GM12878 (cell line): ENCODE results near the gene ERG. TPM values are rescaled to one million over a fixed set of nuclear protein-coding genes. Genes with fewer than 3 reads are reported as not detected.

ENCODE experiments used
- ATAC-seq: fragments of 200-7000 bp; cut with Tn5 transposase; 3 replicates; pipeline ENCODE4 v1.9.1; 2020; ENCODE audit warnings: mild to moderate bottlenecking, moderate library complexity
- BruUV-seq: library from RNA; stranded (reverse); fragments of 400-500 nt; replicated peaks from 2 replicates; lab custom pipeline; 2021; lab: Mats Ljungman, UMichigan
- CTCF ChIA-PET: fragments of 300-600 bp; sonication (Branson Sonifier 250); formaldehyde crosslinking; extraction: SDS; loops from one replicate; lab custom pipeline; 2021; ENCODE audit warnings: inconsistent platforms; lab: Yijun Ruan, JAX
- POLR2A ChIA-PET: fragments of 350-600 bp; formaldehyde crosslinking; extraction: SDS; loops from one replicate; lab custom pipeline; 2021; ENCODE audit warnings: inconsistent platforms; lab: Charles Lee
- RAD21 ChIA-PET: fragments of 300-600 bp; sonication (Branson Sonifier 250); formaldehyde crosslinking; loops from one replicate; lab custom pipeline; 2023; ENCODE audit warnings: antibody characterized with exemption; ENCODE audit not compliant: unreplicated experiment; lab: Charles Lee
- SMC1A ChIA-PET: fragments of 300-600 bp; sonication (Branson Sonifier 250); formaldehyde crosslinking; loops from one replicate; lab custom pipeline; 2023; ENCODE audit not compliant: unreplicated experiment, uncharacterized antibody; lab: Charles Lee
- DNase-seq: peaks from one replicate; pipeline ENCODE4 v3.0.0-alpha.2; 2011; ENCODE audit warnings: low read depth, low spot score
- FAIRE-seq: peaks from 3 replicates; lab custom pipeline; 2011; peaks lifted over from hg19 to GRCh38; lab: Jason Lieb, UNC
- H2AFZ ChIP-seq: 2 replicates; pipeline ENCODE4 v1.6.0; 2011; ENCODE audit warnings: low read depth, low read length, control low read depth; ENCODE audit not compliant: control insufficient read depth
- H3K27ac ChIP-seq: 2 replicates; pipeline ENCODE4 v1.5.1; 2011; ENCODE audit warnings: control low read depth; ENCODE audit not compliant: control insufficient read depth, insufficient read depth
- H3K27me3 ChIP-seq, 2 experiments: replicated peaks in 1 of 2; 2 replicates each; pipeline versions ENCODE4 v1.6.0 to v1.6.1; 2011; ENCODE audit warnings: low read length in 1 of 2; ENCODE audit not compliant: control insufficient read depth in 2 of 2, insufficient read depth in 2 of 2
- H3K36me3 ChIP-seq, 2 experiments: 2 replicates each; pipeline ENCODE4 v1.5.1; 2011; ENCODE audit warnings: low read length in 1 of 2; ENCODE audit not compliant: control insufficient read depth in 2 of 2, insufficient read depth in 2 of 2
- H3K4me1 ChIP-seq: 2 replicates; pipeline ENCODE4 v1.6.1; 2011; ENCODE audit warnings: mild to moderate bottlenecking, low read length, moderate library complexity, mixed read lengths; ENCODE audit not compliant: control insufficient read depth, insufficient read depth
- H3K4me2 ChIP-seq: 2 replicates; pipeline ENCODE4 v1.6.0; 2011; ENCODE audit warnings: control low read depth; ENCODE audit not compliant: control insufficient read depth, insufficient read depth
- H3K4me3 ChIP-seq: fragments of 200-600 bp; sonication (generic); 2 replicates; pipeline ENCODE4 v1.5.1; 2016
- H3K79me2 ChIP-seq: 2 replicates; pipeline ENCODE4 v1.6.0; 2011; ENCODE audit warnings: low read length; ENCODE audit not compliant: control insufficient read depth, insufficient read depth
- H3K9ac ChIP-seq: 2 replicates; pipeline ENCODE4 v1.8.0; 2011; ENCODE audit warnings: low read length, control low read depth, mixed read lengths; ENCODE audit not compliant: control insufficient read depth, insufficient read depth
- H3K9me3 ChIP-seq: replicated peaks from 3 replicates; pipeline ENCODE4 v1.5.1; 2011; ENCODE audit warnings: mild to moderate bottlenecking, low read length; ENCODE audit not compliant: control insufficient read depth, insufficient read depth
- H4K20me1 ChIP-seq: 2 replicates; pipeline ENCODE4 v1.6.0; 2011; ENCODE audit not compliant: control insufficient read depth, insufficient read depth
- BCL11A ChIP-seq: IDR thresholded peaks from 2 replicates; pipeline ENCODE4 v1.6.1; 2011; ENCODE audit warnings: low read depth, low read length
- CBX5 ChIP-seq: sonication (generic); IDR thresholded peaks from 2 replicates; pipeline ENCODE4 v1.6.1; 2016; ENCODE audit warnings: low read depth, moderate library complexity, mild to moderate bottlenecking, inconsistent platforms
- CEBPB ChIP-seq, 2 experiments: fragments of 150-350 bp in 1 of 2; IDR thresholded peaks; 2 replicates each; pipeline ENCODE4 v1.6.1; 2012 to 2014; ENCODE audit warnings: low read depth in 2 of 2, low read length in 2 of 2, borderline replicate concordance in 1 of 2, inconsistent platforms in 1 of 2
- CREB1 ChIP-seq: IDR thresholded peaks from 2 replicates; pipeline ENCODE4 v1.6.1; 2012; ENCODE audit warnings: low read depth, mild to moderate bottlenecking, inconsistent platforms
- LARP7 ChIP-seq: fragments of 450-650 bp; IDR thresholded peaks from 2 replicates; pipeline ENCODE4 v1.6.1; 2017; ENCODE audit warnings: mild to moderate bottlenecking
- MEF2B ChIP-seq: fragments of 450-650 bp; IDR thresholded peaks from 2 replicates; pipeline ENCODE4 v1.6.1; 2018; ENCODE audit warnings: mild to moderate bottlenecking, moderate library complexity; ENCODE audit not compliant: partially characterized antibody, poor library complexity, severe bottlenecking
- MTA2 ChIP-seq: fragments of 450-650 bp; IDR thresholded peaks from 2 replicates; pipeline ENCODE4 v1.6.1; 2016; ENCODE audit warnings: low read depth, mild to moderate bottlenecking, moderate library complexity
- NFIC ChIP-seq: IDR thresholded peaks from 2 replicates; pipeline ENCODE4 v1.6.1; 2012; ENCODE audit warnings: low read depth, mild to moderate bottlenecking, inconsistent platforms, low read length, moderate library complexity
- NR2C1 ChIP-seq: fragments of 450-650 bp; IDR thresholded peaks from 2 replicates; pipeline ENCODE4 v1.6.1; 2017; ENCODE audit warnings: antibody characterized with exemption, mild to moderate bottlenecking, moderate library complexity
- POLR2A ChIP-seq: IDR thresholded peaks from 2 replicates; pipeline ENCODE4 v1.6.1; 2011; ENCODE audit warnings: low read depth, mild to moderate bottlenecking, low read length
- ZSCAN29 ChIP-seq: fragments of 450-650 bp; IDR thresholded peaks from 2 replicates; pipeline ENCODE4 v1.6.1; 2017; ENCODE audit warnings: mild to moderate bottlenecking, moderate library complexity
- WGBS: methylation state at CpG from one replicate; pipeline ENCODE4 v1.1.6; 2016; ENCODE audit warnings: low lambda C conversion rate; ENCODE audit not compliant: insufficient replicate concordance, insufficient coverage; ENCODE audit errors: missing lambda C conversion rate; 5-methylcytosine and 5-hydroxymethylcytosine counted together
- in situ Hi-C: fragments of 300-500 bp; cut with MboI; formaldehyde crosslinking; loops from 9 replicates; pipeline ENCODE4 v1.14.3; 2018; ENCODE audit warnings: mixed read lengths
- intact Hi-C: fragments of 100-400 bp; cut with micrococcal nuclease; formaldehyde crosslinking; loops from one replicate; pipeline ENCODE4 v1.14.2; 2022; ENCODE audit not compliant: unreplicated experiment
- polyA plus RNA-seq, 11 experiments: library from polyadenylated mRNA; depleted of rRNA in 4 of 11; unstranded in 6 of 11; stranded (reverse) in 5 of 11; fragments of >200 nt; fragmentation: Nextera tagmentation in 4 of 11; fragmentation: Illumina TruSeq in 1 of 11; extraction: Ambion mirVana in 4 of 11; extraction: Trizol in 1 of 11; gene quantifications; 1 replicate in 1 of 11; 2 replicates in 10 of 11; pipeline versions ENCODE4 v1.2.1 to v1.2.3, GENCODE V29; 2011 to 2016; ENCODE audit warnings: inconsistent platforms in 2 of 11, missing spikeins in 2 of 11, low read depth in 1 of 11
- total RNA-seq, 4 experiments: library from RNA; depleted of rRNA in 3 of 4; stranded (reverse); fragments of >200 nt in 3 of 4; fragmentation: Illumina TruSeq in 1 of 4; extraction: Trizol in 1 of 4; gene quantifications; 2 replicates each; pipeline versions ENCODE4 v1.2.1 to v1.2.3, GENCODE V29; 2013 to 2021
- TF ChIP-seq, protein P1 (sequence below): fragments of 450-650 bp; IDR thresholded peaks from 2 replicates; pipeline ENCODE4 v1.6.1; 2017; ENCODE audit warnings: borderline replicate concordance
- TF ChIP-seq, protein P2 (sequence below): IDR thresholded peaks from 2 replicates; pipeline ENCODE4 v1.6.1; 2011; ENCODE audit warnings: low read depth, mild to moderate bottlenecking, low read length, moderate library complexity, borderline replicate concordance; ENCODE audit errors: extremely low read depth
- TF ChIP-seq, protein P3 (sequence below): fragments of 450-650 bp; IDR thresholded peaks from 2 replicates; pipeline ENCODE4 v1.6.1; 2017; ENCODE audit warnings: mild to moderate bottlenecking, moderate library complexity
- TF ChIP-seq, protein P4 (sequence below): fragments of 450-650 bp; conservative IDR thresholded peaks from 2 replicates; pipeline ENCODE4 v1.6.1; 2017; ENCODE audit warnings: mild to moderate bottlenecking, moderate library complexity

The ERG gene
- total and polyA plus RNA-seq, 10 of the 15 experiments (the other 5 are each of a cell fraction or from before 2014, with no cell fraction given), result not detected

DNA sequence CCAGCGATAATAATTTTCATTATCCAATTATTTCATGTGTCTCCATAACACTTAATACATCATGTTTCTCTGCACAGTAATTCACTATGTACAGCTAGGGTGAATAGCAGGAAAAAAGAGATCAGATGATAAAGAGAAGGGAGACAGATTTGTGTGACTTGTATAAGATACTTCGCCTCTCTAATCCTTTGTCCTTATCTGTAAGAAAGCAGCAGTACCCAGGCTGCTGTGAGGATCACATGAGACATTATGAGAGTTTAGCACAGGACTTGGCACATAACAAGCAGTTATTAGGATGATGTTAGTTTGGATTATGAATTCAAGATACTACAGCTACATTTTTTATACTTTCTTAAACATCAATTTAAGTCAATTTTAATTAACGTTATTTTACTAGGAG lies 6.3 kb downstream of the ERG start:
- Histone ChIP-seq H3K36me3 (no peaks in the 10 kb centered on the region), H3K4me3 (no peak overlapping the region), H3K27ac (no peak overlapping the region), H3K4me1 (no peaks in the 10 kb centered on the region), H3K79me2 (no peaks in the 10 kb centered on the region)
- ChIA-PET POLR2A (no interaction called here), SMC1A (no interaction called here)
- ATAC-seq, result no peak
- no TSS peak for BruUV-seq
- TF ChIP-seq CREB1 (no peak), CBX5 (no peak), NR2C1 (no peak), CEBPB (IDR thresholded peaks at IDR 0.05; ENCODE audit: borderline replicate concordance in 1 of 2, low read depth in 2 of 2, low read length in 2 of 2) (no peak), BCL11A (no peak), LARP7 (no peak), MTA2 (no peak), ZSCAN29 (no peak), POLR2A (no peak), MEF2B (no peak), NFIC (no peak)
- TF ChIP-seq, protein P1, sequence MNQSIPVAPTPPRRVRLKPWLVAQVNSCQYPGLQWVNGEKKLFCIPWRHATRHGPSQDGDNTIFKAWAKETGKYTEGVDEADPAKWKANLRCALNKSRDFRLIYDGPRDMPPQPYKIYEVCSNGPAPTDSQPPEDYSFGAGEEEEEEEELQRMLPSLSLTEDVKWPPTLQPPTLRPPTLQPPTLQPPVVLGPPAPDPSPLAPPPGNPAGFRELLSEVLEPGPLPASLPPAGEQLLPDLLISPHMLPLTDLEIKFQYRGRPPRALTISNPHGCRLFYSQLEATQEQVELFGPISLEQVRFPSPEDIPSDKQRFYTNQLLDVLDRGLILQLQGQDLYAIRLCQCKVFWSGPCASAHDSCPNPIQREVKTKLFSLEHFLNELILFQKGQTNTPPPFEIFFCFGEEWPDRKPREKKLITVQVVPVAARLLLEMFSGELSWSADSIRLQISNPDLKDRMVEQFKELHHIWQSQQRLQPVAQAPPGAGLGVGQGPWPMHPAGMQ, result no peak
- TF ChIP-seq, protein P2, sequence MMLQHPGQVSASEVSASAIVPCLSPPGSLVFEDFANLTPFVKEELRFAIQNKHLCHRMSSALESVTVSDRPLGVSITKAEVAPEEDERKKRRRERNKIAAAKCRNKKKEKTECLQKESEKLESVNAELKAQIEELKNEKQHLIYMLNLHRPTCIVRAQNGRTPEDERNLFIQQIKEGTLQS, result no peak
- TF ChIP-seq, protein P3, sequence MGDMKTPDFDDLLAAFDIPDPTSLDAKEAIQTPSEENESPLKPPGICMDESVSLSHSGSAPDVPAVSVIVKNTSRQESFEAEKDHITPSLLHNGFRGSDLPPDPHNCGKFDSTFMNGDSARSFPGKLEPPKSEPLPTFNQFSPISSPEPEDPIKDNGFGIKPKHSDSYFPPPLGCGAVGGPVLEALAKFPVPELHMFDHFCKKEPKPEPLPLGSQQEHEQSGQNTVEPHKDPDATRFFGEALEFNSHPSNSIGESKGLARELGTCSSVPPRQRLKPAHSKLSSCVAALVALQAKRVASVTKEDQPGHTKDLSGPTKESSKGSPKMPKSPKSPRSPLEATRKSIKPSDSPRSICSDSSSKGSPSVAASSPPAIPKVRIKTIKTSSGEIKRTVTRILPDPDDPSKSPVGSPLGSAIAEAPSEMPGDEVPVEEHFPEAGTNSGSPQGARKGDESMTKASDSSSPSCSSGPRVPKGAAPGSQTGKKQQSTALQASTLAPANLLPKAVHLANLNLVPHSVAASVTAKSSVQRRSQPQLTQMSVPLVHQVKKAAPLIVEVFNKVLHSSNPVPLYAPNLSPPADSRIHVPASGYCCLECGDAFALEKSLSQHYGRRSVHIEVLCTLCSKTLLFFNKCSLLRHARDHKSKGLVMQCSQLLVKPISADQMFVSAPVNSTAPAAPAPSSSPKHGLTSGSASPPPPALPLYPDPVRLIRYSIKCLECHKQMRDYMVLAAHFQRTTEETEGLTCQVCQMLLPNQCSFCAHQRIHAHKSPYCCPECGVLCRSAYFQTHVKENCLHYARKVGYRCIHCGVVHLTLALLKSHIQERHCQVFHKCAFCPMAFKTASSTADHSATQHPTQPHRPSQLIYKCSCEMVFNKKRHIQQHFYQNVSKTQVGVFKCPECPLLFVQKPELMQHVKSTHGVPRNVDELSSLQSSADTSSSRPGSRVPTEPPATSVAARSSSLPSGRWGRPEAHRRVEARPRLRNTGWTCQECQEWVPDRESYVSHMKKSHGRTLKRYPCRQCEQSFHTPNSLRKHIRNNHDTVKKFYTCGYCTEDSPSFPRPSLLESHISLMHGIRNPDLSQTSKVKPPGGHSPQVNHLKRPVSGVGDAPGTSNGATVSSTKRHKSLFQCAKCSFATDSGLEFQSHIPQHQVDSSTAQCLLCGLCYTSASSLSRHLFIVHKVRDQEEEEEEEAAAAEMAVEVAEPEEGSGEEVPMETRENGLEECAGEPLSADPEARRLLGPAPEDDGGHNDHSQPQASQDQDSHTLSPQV, result no peak
- TF ChIP-seq, protein P4, sequence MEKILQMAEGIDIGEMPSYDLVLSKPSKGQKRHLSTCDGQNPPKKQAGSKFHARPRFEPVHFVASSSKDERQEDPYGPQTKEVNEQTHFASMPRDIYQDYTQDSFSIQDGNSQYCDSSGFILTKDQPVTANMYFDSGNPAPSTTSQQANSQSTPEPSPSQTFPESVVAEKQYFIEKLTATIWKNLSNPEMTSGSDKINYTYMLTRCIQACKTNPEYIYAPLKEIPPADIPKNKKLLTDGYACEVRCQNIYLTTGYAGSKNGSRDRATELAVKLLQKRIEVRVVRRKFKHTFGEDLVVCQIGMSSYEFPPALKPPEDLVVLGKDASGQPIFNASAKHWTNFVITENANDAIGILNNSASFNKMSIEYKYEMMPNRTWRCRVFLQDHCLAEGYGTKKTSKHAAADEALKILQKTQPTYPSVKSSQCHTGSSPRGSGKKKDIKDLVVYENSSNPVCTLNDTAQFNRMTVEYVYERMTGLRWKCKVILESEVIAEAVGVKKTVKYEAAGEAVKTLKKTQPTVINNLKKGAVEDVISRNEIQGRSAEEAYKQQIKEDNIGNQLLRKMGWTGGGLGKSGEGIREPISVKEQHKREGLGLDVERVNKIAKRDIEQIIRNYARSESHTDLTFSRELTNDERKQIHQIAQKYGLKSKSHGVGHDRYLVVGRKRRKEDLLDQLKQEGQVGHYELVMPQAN, result no peak
- TF ChIP-seq, all 136 proteins: peak for 0
- Histone ChIP-seq H4K20me1 (no peaks in the 10 kb centered on the region), H3K4me2 (no peak overlapping the region), H3K9me3 (no peaks in the 10 kb centered on the region), H2AFZ (no peak overlapping the region), H3K27me3 (peaks cover 0 to 5% of the 10 kb centered on the region in 2 experiments), H3K9ac (no peak overlapping the region)
- FAIRE-seq (no peak), DNase-seq (no peak)
- in situ Hi-C loops (no loop called here), intact Hi-C loops (no loop called here)
- RAD21 ChIA-PET, result no interaction called here
- CTCF ChIA-PET, result no interaction called here
- WGBS, result 0% methylated on average over 2 of the region's 3 CpGs
